GM12878 (cell line): ENCODE data around the gene STK32A. TPM values are rescaled to one million over a fixed set of nuclear protein-coding genes. Genes with fewer than 3 reads are reported as not detected.

Experiments used
- ATAC-seq: fragments of 200-7000 bp; cut with Tn5 transposase; 3 replicates; pipeline ENCODE4 v1.9.1; 2020; ENCODE audit warnings: mild to moderate bottlenecking, moderate library complexity
- BruUV-seq: library from RNA; stranded (reverse); fragments of 400-500 nt; replicated peaks from 2 replicates; lab custom pipeline; 2021; lab: Mats Ljungman, UMichigan
- CTCF ChIA-PET: fragments of 300-600 bp; sonication (Branson Sonifier 250); formaldehyde crosslinking; extraction: SDS; loops from one replicate; lab custom pipeline; 2021; ENCODE audit warnings: inconsistent platforms; lab: Yijun Ruan, JAX
- POLR2A ChIA-PET: fragments of 350-600 bp; formaldehyde crosslinking; extraction: SDS; loops from one replicate; lab custom pipeline; 2021; ENCODE audit warnings: inconsistent platforms; lab: Charles Lee
- RAD21 ChIA-PET: fragments of 300-600 bp; sonication (Branson Sonifier 250); formaldehyde crosslinking; loops from one replicate; lab custom pipeline; 2023; ENCODE audit warnings: antibody characterized with exemption; ENCODE audit not compliant: unreplicated experiment; lab: Charles Lee
- SMC1A ChIA-PET: fragments of 300-600 bp; sonication (Branson Sonifier 250); formaldehyde crosslinking; loops from one replicate; lab custom pipeline; 2023; ENCODE audit not compliant: unreplicated experiment, uncharacterized antibody; lab: Charles Lee
- DNase-seq: peaks from one replicate; pipeline ENCODE4 v3.0.0-alpha.2; 2011; ENCODE audit warnings: low read depth, low spot score
- FAIRE-seq: peaks from 3 replicates; lab custom pipeline; 2011; peaks lifted over from hg19 to GRCh38; lab: Jason Lieb, UNC
- H2AFZ ChIP-seq: 2 replicates; pipeline ENCODE4 v1.6.0; 2011; ENCODE audit warnings: low read depth, low read length, control low read depth; ENCODE audit not compliant: control insufficient read depth
- H3K27ac ChIP-seq: 2 replicates; pipeline ENCODE4 v1.5.1; 2011; ENCODE audit warnings: control low read depth; ENCODE audit not compliant: control insufficient read depth, insufficient read depth
- H3K27me3 ChIP-seq, 2 experiments: replicated peaks in 1 of 2; 2 replicates each; pipeline versions ENCODE4 v1.6.0 to v1.6.1; 2011; ENCODE audit warnings: low read length in 1 of 2; ENCODE audit not compliant: control insufficient read depth in 2 of 2, insufficient read depth in 2 of 2
- H3K36me3 ChIP-seq, 2 experiments: 2 replicates each; pipeline ENCODE4 v1.5.1; 2011; ENCODE audit warnings: low read length in 1 of 2; ENCODE audit not compliant: control insufficient read depth in 2 of 2, insufficient read depth in 2 of 2
- H3K4me1 ChIP-seq: 2 replicates; pipeline ENCODE4 v1.6.1; 2011; ENCODE audit warnings: mild to moderate bottlenecking, low read length, moderate library complexity, mixed read lengths; ENCODE audit not compliant: control insufficient read depth, insufficient read depth
- H3K4me2 ChIP-seq: 2 replicates; pipeline ENCODE4 v1.6.0; 2011; ENCODE audit warnings: control low read depth; ENCODE audit not compliant: control insufficient read depth, insufficient read depth
- H3K4me3 ChIP-seq: fragments of 200-600 bp; sonication (generic); 2 replicates; pipeline ENCODE4 v1.5.1; 2016
- H3K79me2 ChIP-seq: 2 replicates; pipeline ENCODE4 v1.6.0; 2011; ENCODE audit warnings: low read length; ENCODE audit not compliant: control insufficient read depth, insufficient read depth
- H3K9ac ChIP-seq: 2 replicates; pipeline ENCODE4 v1.8.0; 2011; ENCODE audit warnings: low read length, control low read depth, mixed read lengths; ENCODE audit not compliant: control insufficient read depth, insufficient read depth
- H3K9me3 ChIP-seq: replicated peaks from 3 replicates; pipeline ENCODE4 v1.5.1; 2011; ENCODE audit warnings: mild to moderate bottlenecking, low read length; ENCODE audit not compliant: control insufficient read depth, insufficient read depth
- H4K20me1 ChIP-seq: 2 replicates; pipeline ENCODE4 v1.6.0; 2011; ENCODE audit not compliant: control insufficient read depth, insufficient read depth
- CREB1 ChIP-seq: IDR thresholded peaks from 2 replicates; pipeline ENCODE4 v1.6.1; 2012; ENCODE audit warnings: low read depth, mild to moderate bottlenecking, inconsistent platforms
- DPF2 ChIP-seq: fragments of 450-650 bp; IDR thresholded peaks from 2 replicates; pipeline ENCODE4 v1.6.1; 2017; ENCODE audit warnings: mild to moderate bottlenecking
- IRF4 ChIP-seq: IDR thresholded peaks from 2 replicates; pipeline ENCODE4 v1.6.1; 2011; ENCODE audit warnings: low read depth, low read length
- MAX ChIP-seq: IDR thresholded peaks from 2 replicates; pipeline ENCODE4 v1.6.1; 2012; ENCODE audit warnings: low read depth, low read length, improper control_type of control experiment
- NFYB ChIP-seq: IDR thresholded peaks from 2 replicates; pipeline ENCODE4 v1.6.1; 2011; ENCODE audit warnings: low read depth, mild to moderate bottlenecking, low read length, improper control_type of control experiment, moderate library complexity; ENCODE audit not compliant: insufficient read depth
- NKRF ChIP-seq: fragments of 450-650 bp; conservative IDR thresholded peaks from 2 replicates; pipeline ENCODE4 v1.6.1; 2017; ENCODE audit warnings: mild to moderate bottlenecking, moderate library complexity
- RAD21 ChIP-seq: IDR thresholded peaks from 2 replicates; pipeline ENCODE4 v1.6.1; 2011; ENCODE audit warnings: mild to moderate bottlenecking, low read depth, low read length, moderate library complexity; ENCODE audit not compliant: insufficient read depth
- RCOR1 ChIP-seq: conservative IDR thresholded peaks from 2 replicates; pipeline ENCODE4 v1.6.1; 2012; ENCODE audit warnings: low read depth, low read length, improper control_type of control experiment
- RUNX3 ChIP-seq: IDR thresholded peaks from 2 replicates; pipeline ENCODE4 v1.6.1; 2012; ENCODE audit warnings: low read length, inconsistent platforms
- SMC3 ChIP-seq: IDR thresholded peaks from 2 replicates; pipeline ENCODE4 v1.6.1; 2011; ENCODE audit warnings: low read length, improper control_type of control experiment, borderline replicate concordance
- SUPT20H ChIP-seq: IDR thresholded peaks from 2 replicates; pipeline ENCODE4 v1.6.1; 2011; ENCODE audit warnings: low read depth, mild to moderate bottlenecking, low read length, moderate library complexity, borderline replicate concordance; ENCODE audit not compliant: control insufficient read depth
- TBL1XR1 ChIP-seq: IDR thresholded peaks from 2 replicates; pipeline ENCODE4 v1.6.1; 2012; ENCODE audit warnings: low read depth, low read length, improper control_type of control experiment
- TCF3 ChIP-seq: IDR thresholded peaks from 2 replicates; pipeline ENCODE4 v1.6.1; 2012; ENCODE audit warnings: low read depth, mild to moderate bottlenecking, low read length, borderline replicate concordance; ENCODE audit not compliant: insufficient read depth
- TCF7 ChIP-seq: IDR thresholded peaks from 2 replicates; pipeline ENCODE4 v1.6.1; 2014; ENCODE audit warnings: antibody characterized with exemption, borderline replicate concordance
- WGBS: methylation state at CpG from one replicate; pipeline ENCODE4 v1.1.6; 2016; ENCODE audit warnings: low lambda C conversion rate; ENCODE audit not compliant: insufficient replicate concordance, insufficient coverage; ENCODE audit errors: missing lambda C conversion rate; 5-methylcytosine and 5-hydroxymethylcytosine counted together
- in situ Hi-C: fragments of 300-500 bp; cut with MboI; formaldehyde crosslinking; loops from 9 replicates; pipeline ENCODE4 v1.14.3; 2018; ENCODE audit warnings: mixed read lengths
- intact Hi-C: fragments of 100-400 bp; cut with micrococcal nuclease; formaldehyde crosslinking; loops from one replicate; pipeline ENCODE4 v1.14.2; 2022; ENCODE audit not compliant: unreplicated experiment
- polyA plus RNA-seq, 11 experiments: library from polyadenylated mRNA; depleted of rRNA in 4 of 11; unstranded in 6 of 11; stranded (reverse) in 5 of 11; fragments of >200 nt; fragmentation: Nextera tagmentation in 4 of 11; fragmentation: Illumina TruSeq in 1 of 11; extraction: Ambion mirVana in 4 of 11; extraction: Trizol in 1 of 11; gene quantifications; 1 replicate in 1 of 11; 2 replicates in 10 of 11; pipeline versions ENCODE4 v1.2.1 to v1.2.3, GENCODE V29; 2011 to 2016; ENCODE audit warnings: inconsistent platforms in 2 of 11, missing spikeins in 2 of 11, low read depth in 1 of 11
- total RNA-seq, 4 experiments: library from RNA; depleted of rRNA in 3 of 4; stranded (reverse); fragments of >200 nt in 3 of 4; fragmentation: Illumina TruSeq in 1 of 4; extraction: Trizol in 1 of 4; gene quantifications; 2 replicates each; pipeline versions ENCODE4 v1.2.1 to v1.2.3, GENCODE V29; 2013 to 2021

STK32A gene
- total and polyA plus RNA-seq, 10 of the 15 experiments (the other 5 are each of a cell fraction or from before 2014, with no cell fraction given): under 0.01 to 0.10 TPM; not detected in 8

GRCh38 chr5:147336876-147337275 is 102.0 kb downstream of the STK32A start:
- H3K36me3 ChIP-seq: no peaks in the 10 kb centered on the region
- no peak for ATAC-seq
- no peaks in the 10 kb centered on the region for H4K20me1 ChIP-seq
- RAD21 ChIA-PET: no interaction called here
- in situ Hi-C loops (no loop called here), intact Hi-C loops (no loop called here)
- H3K27ac ChIP-seq: no peak overlapping the region
- no peak overlapping the region for H3K4me2 ChIP-seq
- no TSS peak for BruUV-seq
- no peak for FAIRE-seq
- no peak for DNase-seq
- no peak overlapping the region for H3K4me3 ChIP-seq
- no peak overlapping the region for H3K9ac ChIP-seq
- no peaks in the 10 kb centered on the region for H3K27me3 ChIP-seq
- no peaks in the 10 kb centered on the region for H3K4me1 ChIP-seq
- CTCF ChIA-PET: no interaction called here
- 27% methylated on average over 4 of the region's 4 CpGs for WGBS
- H2AFZ ChIP-seq: no peak overlapping the region
- H3K9me3 ChIP-seq: no peaks in the 10 kb centered on the region
- SMC1A ChIA-PET: no interaction called here
- TF ChIP-seq SMC3: no peak
- TF ChIP-seq NFYB: no peak
- TF ChIP-seq RAD21: no peak
- TF ChIP-seq RCOR1: no peak
- no peak for TF ChIP-seq SUPT20H
- no peak for TF ChIP-seq RUNX3
- no peak for TF ChIP-seq MAX
- no peak for TF ChIP-seq IRF4
- TF ChIP-seq DPF2: no peak
- no peak for TF ChIP-seq TBL1XR1
- TF ChIP-seq TCF3: no peak
- no peak for TF ChIP-seq CREB1
- TF ChIP-seq TCF7: no peak
- no peak for TF ChIP-seq NKRF
- H3K79me2 ChIP-seq: no peaks in the 10 kb centered on the region
- POLR2A ChIA-PET: no interaction called here
